ENCODE measurements around the gene KIF7.

DNA sequence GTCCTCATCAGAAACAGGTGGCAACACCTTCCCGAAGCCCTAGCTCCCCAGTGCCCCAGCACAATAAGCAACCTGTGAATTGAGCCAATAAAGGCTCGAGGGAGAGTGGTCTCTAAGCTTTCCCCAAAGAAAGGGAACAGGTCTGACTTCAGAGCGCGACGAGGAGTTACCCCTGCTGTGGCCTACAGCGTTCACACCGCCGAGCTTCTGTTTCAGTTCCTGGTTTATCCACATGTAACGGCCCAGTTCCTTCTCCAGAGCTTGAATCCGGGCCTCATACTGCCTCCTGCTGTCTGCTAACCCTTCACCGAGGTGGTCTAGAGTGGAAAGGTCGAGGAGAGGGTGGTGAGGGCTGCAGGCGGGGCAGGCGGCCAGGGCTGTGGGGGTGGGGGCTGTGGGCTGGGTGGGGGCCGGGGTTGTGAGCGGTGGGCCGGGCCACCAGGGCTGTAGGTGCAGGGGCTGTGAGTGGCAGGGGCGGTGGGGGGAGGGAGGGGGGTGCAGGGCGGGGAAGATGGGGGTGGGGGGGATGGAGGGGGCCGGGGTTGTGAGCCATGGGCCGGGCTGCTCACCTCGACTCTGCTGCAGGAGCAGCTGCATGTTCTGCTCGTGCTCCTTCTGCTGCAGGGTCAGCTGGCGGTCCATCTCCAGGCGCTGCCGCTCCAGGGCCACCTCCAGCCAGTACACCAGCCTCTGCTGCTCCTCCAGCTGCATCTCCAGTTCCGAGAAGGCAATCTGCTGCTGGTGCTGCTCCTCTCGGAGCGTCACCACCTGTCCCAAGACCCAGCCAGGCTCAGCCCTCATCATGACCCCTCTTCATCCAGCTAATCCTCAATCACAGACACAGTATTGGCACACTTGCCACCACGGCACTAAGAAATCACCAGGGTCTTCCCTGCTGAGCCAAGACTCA is 26.2 kb downstream of the KIF7 start:
- TF ChIP-seq EP300 (IDR thresholded peaks at IDR 0.05; ENCODE audit: borderline replicate concordance) (no peak), CEBPB (IDR thresholded peaks at IDR 0.05) (no peak), CREB1 (IDR thresholded peaks at IDR 0.05; ENCODE audit: low read depth) (no peak), TAF1 (IDR thresholded peaks at IDR 0.05; ENCODE audit: low read depth) (no peak), ZBTB7A (IDR thresholded peaks at IDR 0.05; ENCODE audit: low read depth) (no peak)
- TF ChIP-seq, protein P1, sequence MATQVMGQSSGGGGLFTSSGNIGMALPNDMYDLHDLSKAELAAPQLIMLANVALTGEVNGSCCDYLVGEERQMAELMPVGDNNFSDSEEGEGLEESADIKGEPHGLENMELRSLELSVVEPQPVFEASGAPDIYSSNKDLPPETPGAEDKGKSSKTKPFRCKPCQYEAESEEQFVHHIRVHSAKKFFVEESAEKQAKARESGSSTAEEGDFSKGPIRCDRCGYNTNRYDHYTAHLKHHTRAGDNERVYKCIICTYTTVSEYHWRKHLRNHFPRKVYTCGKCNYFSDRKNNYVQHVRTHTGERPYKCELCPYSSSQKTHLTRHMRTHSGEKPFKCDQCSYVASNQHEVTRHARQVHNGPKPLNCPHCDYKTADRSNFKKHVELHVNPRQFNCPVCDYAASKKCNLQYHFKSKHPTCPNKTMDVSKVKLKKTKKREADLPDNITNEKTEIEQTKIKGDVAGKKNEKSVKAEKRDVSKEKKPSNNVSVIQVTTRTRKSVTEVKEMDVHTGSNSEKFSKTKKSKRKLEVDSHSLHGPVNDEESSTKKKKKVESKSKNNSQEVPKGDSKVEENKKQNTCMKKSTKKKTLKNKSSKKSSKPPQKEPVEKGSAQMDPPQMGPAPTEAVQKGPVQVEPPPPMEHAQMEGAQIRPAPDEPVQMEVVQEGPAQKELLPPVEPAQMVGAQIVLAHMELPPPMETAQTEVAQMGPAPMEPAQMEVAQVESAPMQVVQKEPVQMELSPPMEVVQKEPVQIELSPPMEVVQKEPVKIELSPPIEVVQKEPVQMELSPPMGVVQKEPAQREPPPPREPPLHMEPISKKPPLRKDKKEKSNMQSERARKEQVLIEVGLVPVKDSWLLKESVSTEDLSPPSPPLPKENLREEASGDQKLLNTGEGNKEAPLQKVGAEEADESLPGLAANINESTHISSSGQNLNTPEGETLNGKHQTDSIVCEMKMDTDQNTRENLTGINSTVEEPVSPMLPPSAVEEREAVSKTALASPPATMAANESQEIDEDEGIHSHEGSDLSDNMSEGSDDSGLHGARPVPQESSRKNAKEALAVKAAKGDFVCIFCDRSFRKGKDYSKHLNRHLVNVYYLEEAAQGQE (IDR thresholded peaks at IDR 0.05; ENCODE audit: low read depth), result no peak
- TF ChIP-seq, protein P2, sequence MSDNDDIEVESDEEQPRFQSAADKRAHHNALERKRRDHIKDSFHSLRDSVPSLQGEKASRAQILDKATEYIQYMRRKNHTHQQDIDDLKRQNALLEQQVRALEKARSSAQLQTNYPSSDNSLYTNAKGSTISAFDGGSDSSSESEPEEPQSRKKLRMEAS (IDR thresholded peaks at IDR 0.05), result no peak
